ENCODE data around the gene PCDHA3.
"Not testable (repeated sequence)": the region's sequence is repeated elsewhere in the genome, so short reads cannot be mapped to it uniquely, and the experiment has no call there.

PCDHA3 gene

GRCh38 chr5:140821375-140822280, 20.8 kb downstream of the PCDHA3 start, which contains the start of gene PCDHA5:
PCDHA5 (plus strand) TSS chr5:140821613.
- DNase-seq: no peak

DNA sequence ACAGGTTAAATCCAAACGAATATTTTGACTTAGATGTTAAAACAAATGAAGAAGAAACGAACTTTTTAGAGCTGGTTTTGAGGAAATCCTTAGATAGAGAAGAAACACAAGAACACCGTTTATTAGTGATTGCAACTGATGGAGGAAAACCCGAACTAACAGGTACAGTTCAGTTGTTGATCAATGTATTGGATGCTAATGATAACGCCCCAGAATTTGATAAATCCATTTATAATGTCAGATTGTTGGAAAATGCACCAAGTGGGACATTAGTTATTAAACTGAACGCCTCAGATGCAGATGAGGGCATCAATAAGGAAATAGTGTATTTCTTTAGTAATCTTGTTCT, 21.4 kb downstream of the PCDHA3 start:
- no peak for DNase-seq

DNA sequence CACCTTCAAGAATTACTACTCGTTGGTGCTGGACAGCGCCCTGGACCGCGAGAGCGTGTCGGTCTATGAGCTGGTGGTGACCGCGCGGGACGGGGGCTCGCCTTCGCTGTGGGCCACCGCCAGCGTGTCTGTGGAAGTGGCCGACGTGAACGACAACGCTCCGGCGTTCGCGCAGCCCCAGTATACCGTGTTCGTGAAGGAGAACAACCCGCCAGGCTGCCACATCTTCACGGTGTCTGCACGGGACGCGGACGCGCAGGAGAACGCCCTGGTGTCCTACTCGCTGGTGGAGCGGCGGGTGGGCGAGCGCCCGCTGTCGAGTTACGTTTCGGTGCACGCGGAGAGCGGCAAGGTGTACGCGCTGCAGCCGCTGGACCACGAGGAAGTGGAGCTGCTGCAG, 22.1 kb downstream of the PCDHA3 start:
- not testable (repeated sequence) for DNase-seq

- DNase-seq: no peak
These were observed 22.6 kb downstream of the PCDHA3 start for GRCh38 chr5:140823475-140823874.

DNA sequence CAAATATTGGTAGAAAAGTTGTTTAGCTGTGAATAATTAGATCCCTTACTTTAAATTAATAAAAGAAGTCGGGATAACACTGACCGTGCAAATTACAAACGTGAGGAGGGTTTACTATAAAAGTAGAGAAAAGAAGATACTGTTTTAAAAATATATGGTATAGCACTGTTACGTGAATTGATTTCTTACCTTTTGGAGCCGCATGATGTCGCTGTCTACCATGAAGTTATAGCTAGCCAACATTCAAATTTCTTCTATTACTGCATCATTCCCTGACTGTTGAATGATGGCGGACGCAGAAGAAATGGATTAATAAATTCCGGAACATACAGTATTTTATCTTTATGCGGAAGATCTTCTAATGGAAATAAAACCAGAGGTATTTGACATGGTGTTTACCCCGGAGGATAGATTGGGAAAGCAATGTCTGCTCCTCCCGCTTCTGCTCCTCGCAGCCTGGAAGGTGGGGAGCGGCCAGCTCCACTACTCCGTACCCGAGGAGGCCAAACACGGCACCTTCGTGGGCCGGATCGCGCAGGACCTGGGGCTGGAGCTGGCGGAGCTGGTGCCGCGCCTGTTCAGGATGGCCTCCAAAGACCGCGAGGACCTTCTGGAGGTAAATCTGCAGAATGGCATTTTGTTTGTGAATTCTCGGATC, 27.0 kb downstream of the PCDHA3 start, which contains the start of gene PCDHA6:
Gene PCDHA6, plus strand, starts transcription at position 257 of the 658 bp plus-strand sequence. Its CDS starts 132 bp downstream, at position 389.
- DNase-seq: no peak

- DNase-seq: no peak
These were observed 27.5 kb downstream of the PCDHA3 start for GRCh38 chr5:140828362-140828737.

- not testable (repeated sequence) for DNase-seq
These were observed 28.9 kb downstream of the PCDHA3 start for GRCh38 chr5:140829511-140830501.

DNA sequence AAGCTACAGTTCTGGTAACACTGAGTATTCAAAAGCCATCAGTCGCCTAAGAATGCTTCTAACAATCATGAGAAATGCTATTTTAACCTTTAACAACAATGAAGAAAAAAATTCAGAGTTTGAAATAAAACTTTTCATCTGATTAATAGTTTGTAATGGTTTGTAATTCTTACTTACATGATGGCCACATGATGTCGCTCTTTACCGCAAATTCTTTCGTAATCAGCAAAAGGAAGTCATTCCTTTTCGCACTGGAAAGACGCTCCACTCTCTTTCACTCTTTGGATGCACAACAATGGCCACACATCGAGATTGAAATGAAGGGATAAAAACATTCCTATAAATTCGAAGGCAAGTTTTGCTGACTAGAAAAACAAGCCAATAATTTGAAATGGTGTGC, 33.1 kb downstream of the PCDHA3 start, which contains the start of gene PCDHA7:
Gene PCDHA7, plus strand, starts transcription at position 277 of the 400 bp plus-strand sequence. Its CDS starts 115 bp downstream, at position 392.
- no peak for DNase-seq

GRCh38 chr5:140834439-140835008, 33.7 kb downstream of the PCDHA3 start:
- DNase-seq: not testable (repeated sequence)

DNA sequence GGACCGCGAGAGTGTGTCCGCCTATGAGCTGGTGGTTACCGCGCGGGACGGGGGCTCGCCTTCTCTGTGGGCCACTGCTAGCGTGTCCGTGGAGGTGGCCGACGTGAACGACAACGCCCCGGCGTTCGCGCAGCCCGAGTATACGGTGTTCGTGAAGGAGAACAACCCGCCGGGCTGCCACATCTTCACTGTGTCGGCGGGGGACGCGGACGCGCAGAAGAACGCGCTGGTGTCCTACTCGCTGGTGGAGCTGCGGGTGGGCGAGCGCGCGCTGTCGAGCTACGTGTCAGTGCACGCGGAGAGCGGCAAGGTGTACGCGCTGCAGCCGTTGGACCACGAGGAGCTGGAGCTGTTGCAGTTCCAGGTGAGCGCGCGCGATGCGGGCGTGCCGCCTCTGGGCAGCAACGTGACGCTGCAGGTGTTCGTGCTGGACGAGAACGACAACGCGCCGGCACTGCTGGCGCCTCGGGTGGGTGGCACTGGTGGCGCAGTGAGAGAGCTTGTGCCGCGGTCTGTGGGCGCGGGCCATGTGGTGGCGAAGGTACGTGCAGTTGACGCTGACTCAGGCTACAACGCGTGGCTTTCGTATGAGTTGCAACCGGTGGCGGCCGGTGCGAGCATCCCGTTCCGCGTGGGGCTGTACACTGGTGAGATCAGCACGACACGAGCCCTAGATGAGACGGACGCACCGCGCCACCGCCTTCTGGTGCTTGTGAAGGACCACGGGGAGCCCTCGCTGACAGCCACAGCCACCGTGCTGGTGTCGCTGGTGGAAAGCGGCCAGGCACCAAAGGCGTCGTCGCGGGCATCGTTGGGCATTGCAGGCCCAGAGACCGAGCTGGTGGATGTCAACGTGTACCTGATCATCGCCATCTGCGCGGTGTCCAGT, 35.0 kb downstream of the PCDHA3 start:
- no peak for DNase-seq

GRCh38 chr5:140840978-140841962, 40.4 kb downstream of the PCDHA3 start, which contains the start of gene PCDHA8:
PCDHA8 (plus strand) TSS chr5:140841187; CDS start chr5:140841322, 135 bp downstream.
- DNase-seq: no peak

GRCh38 chr5:140842798-140843733, 42.2 kb downstream of the PCDHA3 start:
- DNase-seq: no peak

- not testable (repeated sequence) for DNase-seq
These were observed 47.6 kb downstream of the PCDHA3 start, which contains the start of gene PCDHA9 for GRCh38 chr5:140848139-140849102. PCDHA9 (plus strand) TSS chr5:140848382; CDS start chr5:140848496, 114 bp downstream.

- not testable (repeated sequence) for DNase-seq
These were observed 49.2 kb downstream of the PCDHA3 start for GRCh38 chr5:140849831-140850634.
